Panc1 (cell line): ENCODE data around the gene CLSTN2. TPM values are rescaled to one million over a fixed set of nuclear protein-coding genes. Genes with fewer than 3 reads are reported as not detected.

Experiments
- ATAC-seq: fragments of 200-7000 bp; cut with Tn5 transposase; 2 replicates; pipeline ENCODE4 v1.9.1; 2020; ENCODE audit warnings: mild to moderate bottlenecking, moderate library complexity
- BruUV-seq: library from RNA; stranded (reverse); fragments of 400-500 nt; replicated peaks from 2 replicates; lab custom pipeline; 2021; lab: Mats Ljungman, UMichigan
- CTCF ChIA-PET: fragments of 300-600 bp; sonication (Branson Sonifier 250); formaldehyde crosslinking; loops from one replicate; lab custom pipeline; 2022; ENCODE audit warnings: antibody characterized with exemption; lab: Charles Lee
- POLR2A ChIA-PET: fragments of 300-600 bp; sonication (Branson Sonifier 250); formaldehyde crosslinking; loops from one replicate; lab custom pipeline; 2022; ENCODE audit warnings: antibody characterized with exemption; lab: Charles Lee
- DNase-seq: peaks from one replicate; pipeline ENCODE4 v3.0.0-alpha.2; 2010; ENCODE audit warnings: low read depth, low spot score
- H3K27ac ChIP-seq: 2 replicates; pipeline ENCODE4 v1.5.1; 2011; ENCODE audit warnings: mild to moderate bottlenecking, low read length, inconsistent platforms
- H3K27me3 ChIP-seq: fragments of 200-500 bp; sonication (Bioruptor generic); 2 replicates; pipeline ENCODE4 v1.6.0; 2014; ENCODE audit warnings: low read length, inconsistent platforms; ENCODE audit not compliant: control insufficient read depth, insufficient read depth
- H3K36me3 ChIP-seq: fragments of 200-500 bp; sonication (Bioruptor generic); 2 replicates; pipeline ENCODE4 v1.5.1; 2014; ENCODE audit warnings: inconsistent platforms, mild to moderate bottlenecking, low read length, moderate library complexity; ENCODE audit not compliant: control insufficient read depth, insufficient read depth
- H3K4me1 ChIP-seq: 2 replicates; pipeline ENCODE4 v1.5.1; 2011; ENCODE audit warnings: inconsistent platforms, mild to moderate bottlenecking, low read length, moderate library complexity; ENCODE audit not compliant: control insufficient read depth, insufficient read depth
- H3K4me3 ChIP-seq, 2 experiments: 2 replicates each; pipeline ENCODE4 v1.5.1; 2011 to 2012; ENCODE audit warnings: low read depth in 2 of 2, low read length in 2 of 2, mild to moderate bottlenecking in 2 of 2, inconsistent platforms in 1 of 2, moderate library complexity in 1 of 2
- H3K9me3 ChIP-seq: fragments of 200-500 bp; sonication (Bioruptor generic); 2 replicates; pipeline ENCODE4 v1.5.1; 2014; ENCODE audit warnings: low read depth, mild to moderate bottlenecking, inconsistent platforms, low read length, moderate library complexity; ENCODE audit not compliant: control insufficient read depth, insufficient read depth
- CTCF ChIP-seq: fragments of 450-650 bp; IDR thresholded peaks from 2 replicates; pipeline ENCODE4 v1.5.1; 2017; ENCODE audit warnings: mild to moderate bottlenecking
- POLR2AphosphoS5 ChIP-seq: IDR thresholded peaks from 2 replicates; pipeline ENCODE4 v1.6.1; 2012; ENCODE audit warnings: mild to moderate bottlenecking, low read depth, low read length, moderate library complexity
- REST ChIP-seq, 2 experiments: IDR thresholded peaks; 2 replicates each; pipeline ENCODE4 v1.6.1; 2011 to 2012; ENCODE audit warnings: low read depth in 2 of 2, control low read depth in 1 of 2, low read length in 1 of 2, mild to moderate bottlenecking in 1 of 2, moderate library complexity in 1 of 2; ENCODE audit not compliant: insufficient read depth in 1 of 2
- SIN3A ChIP-seq: IDR thresholded peaks from 2 replicates; pipeline ENCODE4 v1.6.1; 2012; ENCODE audit warnings: low read depth, mild to moderate bottlenecking, low read length, moderate library complexity, borderline replicate concordance; ENCODE audit not compliant: insufficient read depth
- TCF7L2 ChIP-seq: IDR thresholded peaks from 2 replicates; pipeline ENCODE4 v1.6.1; 2011; ENCODE audit warnings: mild to moderate bottlenecking, low read depth, low read length, inconsistent platforms
- in situ Hi-C: cut with HindIII; loops from 2 replicates; pipeline ENCODE4 v1.10.0; 2016; ENCODE audit warnings: low sequenced_read_pairs, low pct_unique_long_range_greater_than_20kb
- intact Hi-C: fragments of 100-400 bp; cut with micrococcal nuclease; formaldehyde crosslinking; loops from one replicate; pipeline ENCODE4 v1.10.0; 2022; ENCODE audit not compliant: unreplicated experiment
- total RNA-seq: library from RNA; stranded (reverse); gene quantifications from one replicate; pipeline ENCODE4 v1.2.1, GENCODE V29; 2021; ENCODE audit not compliant: unreplicated experiment

CLSTN2 gene
- total RNA-seq, 1 experiment from 2014 or later: 0.03 TPM

- H3K4me1 ChIP-seq: peaks cover 3% of the 10 kb centered on the region; the same call in 1 of the 2 replicates
- peaks cover 21% of the 10 kb centered on the region for H3K27me3 ChIP-seq
- POLR2A ChIA-PET: interaction anchor here (0.7 kb wide), 1 partner anchor 140 kb away, joined by 3 read pairs; no protein-coding TSS in a partner anchor
- no peaks in the 10 kb centered on the region for H3K36me3 ChIP-seq
- H3K27ac ChIP-seq: no peak overlapping the region
- DNase-seq: no peak
- no peak for ATAC-seq
- intact Hi-C loops (no loop called here), in situ Hi-C loops (no loop called here)
- no peaks in the 10 kb centered on the region for H3K9me3 ChIP-seq
- no peak for TF ChIP-seq POLR2AphosphoS5
- TF ChIP-seq REST (IDR thresholded peaks at IDR 0.05; ENCODE audit: insufficient read depth in 1 of 2, low read depth in 2 of 2, low read length in 1 of 2): no peak
- TF ChIP-seq TCF7L2: no peak
- no peak for TF ChIP-seq CTCF
- no peak for TF ChIP-seq SIN3A
- CTCF ChIA-PET: no interaction called here
- no peak overlapping the region for H3K4me3 ChIP-seq
- BruUV-seq: no TSS peak
Measured at GRCh38 chr3:139940622-139941021, 5.6 kb downstream of the CLSTN2 start.

GRCh38 chr3:139941580-139941979 lies 6.6 kb downstream of the CLSTN2 start:
- ChIA-PET POLR2A (no interaction called here), CTCF (no interaction called here)
- Histone ChIP-seq H3K4me3 (no peak overlapping the region), H3K9me3 (no peaks in the 10 kb centered on the region), H3K4me1 (no peaks in the 10 kb centered on the region), H3K27me3 (peaks cover 15% of the 10 kb centered on the region), H3K27ac (no peak overlapping the region), H3K36me3 (no peaks in the 10 kb centered on the region)
- intact Hi-C loops (no loop called here), in situ Hi-C loops (no loop called here)
- no peak for ATAC-seq
- TF ChIP-seq TCF7L2 (no peak), POLR2AphosphoS5 (no peak), SIN3A (no peak), REST (IDR thresholded peaks at IDR 0.05; ENCODE audit: insufficient read depth in 1 of 2, low read depth in 2 of 2, low read length in 1 of 2) (no peak), CTCF (no peak)
- no peak for DNase-seq
- no TSS peak for BruUV-seq
